Measurements from ENCODE around the gene DSCAML1.

The DSCAML1 gene

GRCh38 chr11:117706322-117706814, 90.6 kb downstream of the DSCAML1 start:
- no peak overlapping the region for H3K4me3 ChIP-seq (replicated peaks; ENCODE audit: low read depth, low read length)
- TF ChIP-seq CTCF (IDR thresholded peaks at IDR 0.05; ENCODE audit: low read length, missing control alignments) = no peak
- no peak for DNase-seq (ENCODE audit: low read depth)

GRCh38 chr11:117705866-117706265, 91.2 kb downstream of the DSCAML1 start:
- no peak overlapping the region for H3K4me3 ChIP-seq (replicated peaks; ENCODE audit: low read depth, low read length)
- no peak for DNase-seq (ENCODE audit: low read depth)
- TF ChIP-seq CTCF (IDR thresholded peaks at IDR 0.05; ENCODE audit: low read length, missing control alignments) = no peak

GRCh38 chr11:117704395-117705100, 92.5 kb downstream of the DSCAML1 start:
- TF ChIP-seq CTCF (IDR thresholded peaks at IDR 0.05; ENCODE audit: low read length, missing control alignments) = no peak
- H3K4me3 ChIP-seq (replicated peaks; ENCODE audit: low read depth, low read length) = no peak overlapping the region
- no peak for DNase-seq (ENCODE audit: low read depth)

GRCh38 chr11:117702946-117703598, 93.9 kb downstream of the DSCAML1 start:
- DNase-seq (ENCODE audit: low read depth) = no peak
- H3K4me3 ChIP-seq (replicated peaks; ENCODE audit: low read depth, low read length) = no peak overlapping the region
- TF ChIP-seq CTCF (IDR thresholded peaks at IDR 0.05; ENCODE audit: low read length, missing control alignments) = no peak

GRCh38 chr11:117701781-117702180, 95.2 kb downstream of the DSCAML1 start:
- no peak for DNase-seq (ENCODE audit: low read depth)
- no peak overlapping the region for H3K4me3 ChIP-seq (replicated peaks; ENCODE audit: low read depth, low read length)
- TF ChIP-seq CTCF (IDR thresholded peaks at IDR 0.05; ENCODE audit: low read length, missing control alignments) = no peak

GRCh38 chr11:117700551-117700950, 96.5 kb downstream of the DSCAML1 start:
- DNase-seq (ENCODE audit: low read depth) = no peak
- no peak overlapping the region for H3K4me3 ChIP-seq (replicated peaks; ENCODE audit: low read depth, low read length)
- no peak for TF ChIP-seq CTCF (IDR thresholded peaks at IDR 0.05; ENCODE audit: low read length, missing control alignments)
